Activated T-cell treated with anti-CD3 and anti-CD28 coated beads, Interleukin-2, amount 50 U/mL, for 72 hours (primary cell): ENCODE measurements around the gene PRR5. TPM values are rescaled to one million over a fixed set of nuclear protein-coding genes. Genes with fewer than 3 reads are reported as not detected.

Experiments
- ATAC-seq, 2 donors: fragments of 150-1000 bp; cut with Tn5 transposase; replicated peaks in 1 of 2; 2 replicates each; pipeline ENCODE4 v1.10.0; 2021; ENCODE audit warnings: moderate library complexity in 2 of 2, mild to moderate bottlenecking in 1 of 2
- DNase-seq, 2 donors: peaks; one replicate each; pipeline ENCODE4 v3.0.0; 2021 to 2022; ENCODE audit warnings: mixed read lengths in 1 of 2
- H3K27ac Mint-ChIP-seq: one replicate; pipeline ENCODE4 v1.8.0; 2022; ENCODE audit warnings: mild to moderate bottlenecking, moderate library complexity, mixed read lengths
- H3K27me3 Mint-ChIP-seq: one replicate; pipeline ENCODE4 v1.8.0; 2022; ENCODE audit warnings: low read depth, mixed read lengths
- H3K36me3 Mint-ChIP-seq, 2 donors: one replicate each; pipeline ENCODE4 v1.8.0; 2022; ENCODE audit warnings: mixed read lengths in 2 of 2, mild to moderate bottlenecking in 1 of 2; ENCODE audit not compliant: insufficient read depth in 2 of 2
- H3K4me1 Mint-ChIP-seq: one replicate; pipeline ENCODE4 v1.8.0; 2022; ENCODE audit warnings: low read depth, mixed read lengths
- H3K4me3 Mint-ChIP-seq, 2 donors: one replicate each; pipeline ENCODE4 v1.8.0; 2022; ENCODE audit warnings: mild to moderate bottlenecking in 2 of 2, mixed read lengths in 2 of 2, moderate library complexity in 2 of 2
- H3K9me3 Mint-ChIP-seq, 2 donors: one replicate each; pipeline ENCODE4 v1.8.0; 2022; ENCODE audit warnings: mixed read lengths in 2 of 2
- total RNA-seq, 2 donors: library from RNA; stranded (reverse); gene quantifications; one replicate each; pipeline ENCODE4 v1.2.3, GENCODE V29; 2022

Gene PRR5
- total RNA-seq, 2 donors from 2014 or later, result 11.7 to 12.0 TPM

DNA sequence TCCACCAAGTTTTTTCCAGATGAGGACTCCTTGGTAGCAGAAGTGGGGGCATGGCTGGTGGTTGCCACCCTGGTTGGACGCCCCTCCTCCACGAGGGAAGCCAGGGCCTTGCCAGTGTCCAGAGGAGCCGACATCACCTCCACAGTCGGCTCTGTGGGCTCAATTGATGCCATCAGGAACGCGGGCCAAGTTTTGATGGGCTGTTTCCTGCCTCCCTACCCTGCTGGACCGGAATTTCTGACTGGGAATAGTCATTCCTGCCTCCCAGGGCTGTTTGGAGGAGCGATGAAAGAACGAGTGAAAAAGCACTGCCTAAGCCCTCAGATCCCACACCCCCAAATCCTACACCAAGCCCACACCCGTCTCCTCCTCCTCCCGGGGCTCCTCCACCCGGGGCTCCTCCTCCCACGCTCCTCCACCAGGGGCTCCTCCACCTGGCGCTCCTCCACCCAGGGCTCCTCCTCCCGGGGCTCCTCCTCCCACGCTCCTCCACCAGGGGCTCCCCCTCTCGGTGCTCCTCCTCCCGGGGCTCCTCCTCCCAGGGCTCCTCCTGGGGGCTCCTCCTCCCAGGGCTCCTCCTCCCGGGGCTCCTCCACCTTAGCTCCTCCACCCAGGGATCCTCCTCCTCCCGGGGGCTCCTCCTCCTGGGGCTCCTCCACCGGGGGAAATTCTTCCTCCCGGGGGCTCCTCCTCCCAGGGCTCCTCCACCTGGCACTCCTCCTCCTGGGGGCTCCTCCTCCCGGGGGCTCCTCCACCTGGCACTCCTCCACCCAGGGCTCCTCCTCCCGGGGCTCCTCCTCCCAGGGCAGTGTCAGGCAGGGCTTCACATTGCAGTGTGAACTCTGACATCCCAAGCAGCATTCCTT, 10.0 kb upstream of the PRR5 start:
- H3K4me3 Mint-ChIP-seq, result no peak overlapping the region
- no peaks in the 10 kb centered on the region for H3K36me3 Mint-ChIP-seq
- ATAC-seq (no peak), DNase-seq (no peak)
- H3K4me1 Mint-ChIP-seq, result no peaks in the 10 kb centered on the region
- H3K27me3 Mint-ChIP-seq, result no peaks in the 10 kb centered on the region
- no peaks in the 10 kb centered on the region for H3K9me3 Mint-ChIP-seq
- H3K27ac Mint-ChIP-seq, result no peak overlapping the region

- no peak for DNase-seq
- H3K4me3 Mint-ChIP-seq, result no peak overlapping the region
- no peaks in the 10 kb centered on the region for H3K36me3 Mint-ChIP-seq
- no peaks in the 10 kb centered on the region for H3K9me3 Mint-ChIP-seq
- no peak overlapping the region for H3K27ac Mint-ChIP-seq
- ATAC-seq, result no peak
- peaks cover 2% of the 10 kb centered on the region for H3K4me1 Mint-ChIP-seq
- no peaks in the 10 kb centered on the region for H3K27me3 Mint-ChIP-seq
Observed at GRCh38 chr22:44692662-44693007, 9.4 kb upstream of the PRR5 start.

GRCh38 chr22:44693145-44693544, 8.9 kb upstream of the PRR5 start:
- no peaks in the 10 kb centered on the region for H3K9me3 Mint-ChIP-seq
- no peak for DNase-seq
- H3K36me3 Mint-ChIP-seq, result no peaks in the 10 kb centered on the region
- no peaks in the 10 kb centered on the region for H3K27me3 Mint-ChIP-seq
- H3K27ac Mint-ChIP-seq, result no peak overlapping the region
- no peak for ATAC-seq
- peaks cover 6% of the 10 kb centered on the region for H3K4me1 Mint-ChIP-seq
- no peak overlapping the region for H3K4me3 Mint-ChIP-seq

DNA sequence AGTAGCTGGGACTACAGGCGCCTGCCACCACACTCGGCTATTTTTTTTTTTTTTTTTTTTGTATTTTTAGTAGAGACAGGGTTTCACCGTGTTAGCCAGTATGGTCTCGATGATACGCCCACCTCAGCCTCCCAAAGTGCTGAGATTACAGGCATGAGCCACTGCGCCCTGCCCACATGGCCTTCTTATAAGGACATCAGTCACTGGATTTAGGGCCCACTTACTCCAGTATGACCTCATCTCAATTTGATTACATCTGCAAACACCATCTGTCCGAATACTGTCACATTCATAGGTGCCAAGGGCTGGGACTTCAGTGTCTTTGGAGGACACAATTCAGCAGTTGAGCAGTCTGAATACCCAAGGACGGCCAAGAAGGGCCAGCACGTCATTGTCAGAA, 8.2 kb upstream of the PRR5 start:
- no peaks in the 10 kb centered on the region for H3K36me3 Mint-ChIP-seq
- H3K4me3 Mint-ChIP-seq, result no peak overlapping the region
- H3K27me3 Mint-ChIP-seq, result no peaks in the 10 kb centered on the region
- no peak overlapping the region for H3K27ac Mint-ChIP-seq
- ATAC-seq, result no peak
- DNase-seq, result no peak
- peaks cover 6% of the 10 kb centered on the region for H3K4me1 Mint-ChIP-seq
- no peaks in the 10 kb centered on the region for H3K9me3 Mint-ChIP-seq

GRCh38 chr22:44697423-44698141, 4.4 kb upstream of the PRR5 start:
- Mint-ChIP-seq H3K36me3 (no peaks in the 10 kb centered on the region), H3K4me3 (no peak overlapping the region), H3K9me3 (no peaks in the 10 kb centered on the region), H3K27ac (no peak overlapping the region), H3K4me1 (peaks cover 14% of the 10 kb centered on the region), H3K27me3 (no peaks in the 10 kb centered on the region)
- DNase-seq (peak; percentile 88 to 91), ATAC-seq (peak; percentile 52 to 55)

- Mint-ChIP-seq H3K36me3 (no peaks in the 10 kb centered on the region), H3K4me3 (no peak overlapping the region), H3K27me3 (no peaks in the 10 kb centered on the region), H3K9me3 (no peaks in the 10 kb centered on the region), H3K4me1 (peaks cover 23% of the 10 kb centered on the region), H3K27ac (peak overlapping the region; percentile 33)
- no peak for ATAC-seq
- DNase-seq, result no peak
Observed at GRCh38 chr22:44698531-44699421, 3.2 kb upstream of the PRR5 start.

- ATAC-seq, result no peak
- H3K27me3 Mint-ChIP-seq, result no peaks in the 10 kb centered on the region
Observed at GRCh38 chr22:44700456-44700855, 1.5 kb upstream of the PRR5 start.

DNA sequence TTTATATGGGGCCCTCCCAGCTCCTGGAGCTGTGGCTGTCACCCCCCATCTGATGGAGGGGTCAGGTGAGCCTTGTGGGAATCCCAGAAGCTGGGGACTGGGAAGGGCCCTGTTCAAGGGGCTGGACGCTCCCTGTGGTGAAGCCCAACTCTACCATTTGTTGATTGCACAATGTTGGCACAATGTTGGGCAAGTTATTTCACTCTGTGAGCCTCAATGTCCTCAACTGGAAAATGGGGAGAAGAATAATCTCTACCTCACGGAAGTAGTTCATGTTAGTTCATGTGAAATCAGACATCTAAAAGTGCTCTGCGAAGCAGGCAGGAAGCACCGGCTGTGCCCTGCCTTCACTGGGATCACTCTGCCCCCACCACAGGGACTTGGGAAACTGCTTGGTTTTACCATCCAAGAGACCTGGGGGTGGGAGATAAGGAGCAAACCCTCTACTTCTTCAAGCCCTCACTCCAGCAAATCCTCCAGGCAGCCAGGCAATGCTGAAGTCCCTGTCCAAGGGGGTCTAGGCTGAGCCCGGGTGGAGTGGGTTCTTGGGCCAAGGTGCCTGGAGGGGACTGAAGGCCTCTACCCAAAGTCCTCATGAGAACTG, 715 bp upstream of the PRR5 start:
- ATAC-seq (no peak), DNase-seq (no peak)
- Mint-ChIP-seq H3K4me3 (peak overlapping the region; percentile 52 to 66), H3K9me3 (no peaks in the 10 kb centered on the region), H3K4me1 (peaks cover 26% of the 10 kb centered on the region), H3K36me3 (no peaks in the 10 kb centered on the region), H3K27me3 (no peaks in the 10 kb centered on the region), H3K27ac (no peak overlapping the region)

More at GRCh38 chr22:44700456-44700855, 1.5 kb upstream of the PRR5 start:
- Mint-ChIP-seq H3K4me1 (peaks cover 26% of the 10 kb centered on the region), H3K36me3 (no peaks in the 10 kb centered on the region), H3K27ac (no peak overlapping the region), H3K9me3 (no peaks in the 10 kb centered on the region), H3K4me3 (no peak overlapping the region)
- DNase-seq, result no peak

DNA sequence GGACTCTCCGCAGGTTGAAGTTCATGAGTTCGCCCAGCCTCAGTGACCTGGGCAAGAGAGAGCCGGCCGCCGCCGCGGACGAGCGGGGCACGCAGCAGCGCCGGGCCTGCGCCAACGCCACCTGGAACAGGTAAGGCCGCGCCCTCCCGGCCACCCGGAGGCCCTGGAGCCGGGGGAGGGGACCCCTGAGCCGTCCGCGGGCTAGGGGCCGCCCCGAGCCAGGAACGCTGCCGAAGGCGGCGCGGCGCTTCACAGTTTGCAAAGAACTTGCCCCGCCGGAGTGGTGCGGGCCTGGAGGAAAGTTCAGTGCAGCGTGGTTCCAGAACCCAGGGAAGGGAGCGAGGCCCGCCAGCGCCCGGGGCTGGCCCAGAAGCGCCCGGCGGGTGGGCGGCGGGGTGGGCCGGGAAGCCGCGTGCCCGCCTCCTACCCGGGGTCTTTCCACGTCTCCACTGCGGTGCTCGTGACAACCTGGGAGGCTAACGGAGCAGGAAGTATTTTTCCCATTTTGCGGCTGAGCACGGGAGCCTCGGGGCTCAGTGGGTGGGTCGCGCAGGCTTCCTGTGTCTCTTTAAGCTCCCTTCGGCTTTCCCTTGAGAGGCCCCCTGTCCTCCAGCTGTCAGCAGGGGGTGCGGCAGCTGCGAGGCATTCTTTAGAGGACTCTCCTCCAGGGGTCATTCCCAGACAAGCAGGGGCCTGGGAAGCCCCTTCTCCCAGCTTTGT, 635 bp downstream of the PRR5 start:
- Mint-ChIP-seq H3K27ac (no peak overlapping the region), H3K4me1 (peaks cover 24% of the 10 kb centered on the region), H3K9me3 (no peaks in the 10 kb centered on the region), H3K4me3 (peak overlapping the region; percentile 75), H3K27me3 (no peaks in the 10 kb centered on the region), H3K36me3 (no peaks in the 10 kb centered on the region)
- peak; percentile 21 to 31 for DNase-seq
- ATAC-seq, result peak; percentile 9 to 17

DNA sequence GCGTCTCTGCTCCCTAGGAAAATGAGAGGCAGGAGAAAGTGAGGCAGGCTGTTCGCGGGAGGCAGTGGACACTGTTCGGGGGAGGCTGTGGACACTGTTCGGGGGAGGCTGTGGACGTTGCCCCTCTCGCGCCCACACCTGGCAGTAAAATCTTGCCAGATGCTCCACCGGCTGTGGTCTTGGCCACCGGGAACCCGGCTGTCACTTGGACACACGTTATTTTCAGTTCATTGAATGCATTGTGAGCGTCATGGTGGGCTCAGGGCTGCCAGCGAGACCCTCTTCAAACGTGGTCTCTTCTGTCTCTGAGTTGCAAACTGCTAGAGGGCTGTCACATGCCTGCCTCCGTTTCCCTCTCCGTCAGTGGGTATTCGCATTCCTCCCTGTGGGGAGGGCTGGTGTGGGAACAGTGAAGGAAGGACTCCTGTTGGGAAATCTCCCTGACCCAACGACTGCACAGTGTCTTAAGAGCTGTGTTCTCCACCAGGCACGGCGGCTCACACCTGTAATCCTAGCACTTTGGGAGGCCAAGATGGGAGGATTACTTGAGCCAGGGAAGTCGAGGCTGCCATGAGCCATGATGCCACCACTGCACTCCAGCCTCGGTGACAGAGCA, 1.4 kb downstream of the PRR5 start:
- ATAC-seq (no peak), DNase-seq (no peak)
- H3K27me3 Mint-ChIP-seq, result no peaks in the 10 kb centered on the region
- H3K9me3 Mint-ChIP-seq, result no peaks in the 10 kb centered on the region
- H3K27ac Mint-ChIP-seq, result no peak overlapping the region
- peaks cover 20% of the 10 kb centered on the region for H3K4me1 Mint-ChIP-seq
- H3K36me3 Mint-ChIP-seq, result no peaks in the 10 kb centered on the region
- peak overlapping the region; percentile 75 for H3K4me3 Mint-ChIP-seq

- Mint-ChIP-seq H3K36me3 (no peaks in the 10 kb centered on the region), H3K27me3 (no peaks in the 10 kb centered on the region), H3K4me3 (no peak overlapping the region), H3K27ac (no peak overlapping the region), H3K9me3 (no peaks in the 10 kb centered on the region), H3K4me1 (peaks cover 20% of the 10 kb centered on the region)
- DNase-seq (no peak), ATAC-seq (no peak)
Observed at GRCh38 chr22:44704159-44705021, 2.4 kb downstream of the PRR5 start.
